HCT116 (cell line): Measurements from ENCODE around the gene PLA2G2A. TPM values are rescaled to one million over a fixed set of nuclear protein-coding genes. Genes with fewer than 3 reads are reported as not detected.

Experiments used
- ATAC-seq: fragments of 200-7000 bp; cut with Tn5 transposase; 2 replicates; pipeline ENCODE4 v1.9.1; 2020; ENCODE audit warnings: mild to moderate bottlenecking, moderate library complexity
- BruUV-seq: library from RNA; stranded (reverse); fragments of 400-500 nt; replicated peaks from 2 replicates; lab custom pipeline; 2021; lab: Mats Ljungman, UMichigan
- CTCF ChIA-PET: fragments of 300-600 bp; sonication (Branson Sonifier 250); formaldehyde crosslinking; loops from one replicate; lab custom pipeline; 2021; ENCODE audit warnings: antibody characterized with exemption; lab: Charles Lee
- POLR2A ChIA-PET: fragments of 300-600, 350-600 bp; sonication (Branson Sonifier 250); formaldehyde crosslinking; loops from one replicate; lab custom pipeline; 2021; ENCODE audit warnings: antibody characterized with exemption; lab: Charles Lee
- RAD21 ChIA-PET, 2 experiments: fragments of 300-600 bp; sonication (Branson Sonifier 250); formaldehyde crosslinking; loops; one replicate each; lab custom pipeline; 2023; ENCODE audit warnings: low total read pairs in 2 of 2; ENCODE audit not compliant: uncharacterized antibody in 2 of 2, unreplicated experiment in 2 of 2, low non-redundant PET in 1 of 2; lab: Charles Lee
- DNase-seq: peaks from one replicate; pipeline ENCODE4 v3.0.0-alpha.2; 2010; ENCODE audit warnings: low read depth, low spot score
- H2AFZ ChIP-seq: fragments of 200-600 bp; shearing (Covaris generic), sonication (generic); 2 replicates; pipeline ENCODE4 v1.6.1; 2017; ENCODE audit warnings: low read depth, mixed run types, mixed read lengths, antibody characterized with exemption, low read length; ENCODE audit not compliant: poor library complexity, severe bottlenecking
- H3K27ac ChIP-seq: 2 replicates; pipeline ENCODE4 v1.5.1; 2012; ENCODE audit warnings: low read depth, low read length
- H3K27me3 ChIP-seq: fragments of 200-600 bp; sonication (generic); 2 replicates; pipeline ENCODE4 v1.6.1; 2016; ENCODE audit warnings: mixed run types, low read length, mixed read lengths; ENCODE audit not compliant: insufficient read depth
- H3K36me3 ChIP-seq, 2 experiments: fragments of 200-500 bp in 1 of 2; fragments of 200-600 bp in 1 of 2; sonication (Bioruptor generic) in 1 of 2; sonication (generic) in 1 of 2; 2 replicates each; pipeline versions ENCODE4 v1.5.1 to v1.6.1; 2014 to 2016; ENCODE audit warnings: low read length in 2 of 2, inconsistent platforms in 1 of 2, mixed read lengths in 1 of 2, mixed run types in 1 of 2; ENCODE audit not compliant: insufficient read depth in 2 of 2, control insufficient read depth in 1 of 2
- H3K4me1 ChIP-seq, 2 experiments: fragments of 200-600 bp in 1 of 2; sonication (generic) in 1 of 2; 2 replicates each; pipeline versions ENCODE4 v1.5.1 to v1.6.1; 2012 to 2017; ENCODE audit warnings: low read length in 2 of 2, inconsistent platforms in 1 of 2, mild to moderate bottlenecking in 1 of 2, mixed read lengths in 1 of 2, mixed run types in 1 of 2, moderate library complexity in 1 of 2; ENCODE audit not compliant: insufficient read depth in 2 of 2, control insufficient read depth in 1 of 2
- H3K4me2 ChIP-seq: fragments of 200-600 bp; sonication (generic); 2 replicates; pipeline ENCODE4 v1.6.1; 2017; ENCODE audit warnings: mixed run types, low read length, mixed read lengths
- H3K4me3 ChIP-seq, 2 experiments: fragments of 200-600 bp in 1 of 2; sonication (generic) in 1 of 2; replicated peaks in 1 of 2; 2 replicates each; pipeline ENCODE4 v1.5.1; 2011 to 2016; ENCODE audit warnings: low read length in 2 of 2, control low read depth in 1 of 2, low read depth in 1 of 2, mild to moderate bottlenecking in 1 of 2, mixed read lengths in 1 of 2, mixed run types in 1 of 2
- H3K79me2 ChIP-seq: fragments of 200-600 bp; sonication (generic); 2 replicates; pipeline ENCODE4 v1.6.1; 2017; ENCODE audit warnings: mild to moderate bottlenecking, mixed run types, low read length, moderate library complexity, mixed read lengths; ENCODE audit not compliant: insufficient read depth
- H3K9ac ChIP-seq: fragments of 200-600 bp; sonication (generic); 2 replicates; pipeline ENCODE4 v1.6.1; 2016; ENCODE audit warnings: low read length, mixed read lengths
- H3K9me2 ChIP-seq: fragments of 200-600 bp; sonication (generic), shearing (Covaris generic); 2 replicates; pipeline ENCODE4 v1.6.1; 2017; ENCODE audit warnings: mixed run types, mild to moderate bottlenecking, moderate library complexity; ENCODE audit not compliant: insufficient read depth
- H3K9me3 ChIP-seq, 2 experiments: fragments of 200-500 bp in 1 of 2; fragments of 200-600 bp in 1 of 2; sonication (Bioruptor generic) in 1 of 2; sonication (generic) in 1 of 2; 2 replicates each; pipeline ENCODE4 v1.6.1; 2014 to 2017; ENCODE audit warnings: low read length in 2 of 2, mixed read lengths in 2 of 2, inconsistent platforms in 1 of 2, low read depth in 1 of 2, mild to moderate bottlenecking in 1 of 2, mixed run types in 1 of 2, moderate library complexity in 1 of 2; ENCODE audit not compliant: control insufficient read depth in 1 of 2, insufficient read depth in 1 of 2
- H4K20me1 ChIP-seq: fragments of 200-600 bp; sonication (generic), shearing (Covaris generic); 2 replicates; pipeline ENCODE4 v1.6.1; 2017; ENCODE audit warnings: mixed run types, mild to moderate bottlenecking, moderate library complexity; ENCODE audit not compliant: insufficient read depth
- ATF3 ChIP-seq: IDR thresholded peaks from 2 replicates; pipeline ENCODE4 v1.6.1; 2012
- CEBPB ChIP-seq: IDR thresholded peaks from 2 replicates; pipeline ENCODE4 v1.6.1; 2012; ENCODE audit warnings: low read depth
- EGR1 ChIP-seq: IDR thresholded peaks from 2 replicates; pipeline ENCODE4 v1.6.1; 2012; ENCODE audit warnings: low read depth
- ELF1 ChIP-seq: IDR thresholded peaks from 2 replicates; pipeline ENCODE4 v1.6.1; 2012; ENCODE audit warnings: low read depth, borderline replicate concordance
- EZH2 ChIP-seq: fragments of 200-600 bp; sonication (generic); IDR thresholded peaks from 2 replicates; pipeline ENCODE4 v1.6.1; 2017; ENCODE audit warnings: antibody characterized with exemption, mixed run types
- FOSL1 ChIP-seq: IDR thresholded peaks from 2 replicates; pipeline ENCODE4 v1.6.1; 2012; ENCODE audit warnings: low read depth
- JUND ChIP-seq: IDR thresholded peaks from 2 replicates; pipeline ENCODE4 v1.6.1; 2012
- MAX ChIP-seq: IDR thresholded peaks from 2 replicates; pipeline ENCODE4 v1.6.1; 2012
- POLR2A ChIP-seq: IDR thresholded peaks from 2 replicates; pipeline ENCODE4 v1.7.0; 2011; ENCODE audit warnings: borderline replicate concordance; ENCODE audit not compliant: insufficient read depth, insufficient read length; ENCODE audit errors: extremely low read depth
- POLR2AphosphoS5 ChIP-seq: IDR thresholded peaks from 2 replicates; pipeline ENCODE4 v1.6.1; 2011; ENCODE audit warnings: mild to moderate bottlenecking, low read depth, low read length, moderate library complexity
- REST ChIP-seq: IDR thresholded peaks from 2 replicates; pipeline ENCODE4 v1.6.1; 2012; ENCODE audit warnings: low read depth
- SIN3A ChIP-seq: IDR thresholded peaks from 2 replicates; pipeline ENCODE4 v1.6.1; 2012; ENCODE audit warnings: low read depth
- ZBTB33 ChIP-seq: IDR thresholded peaks from 2 replicates; pipeline ENCODE4 v1.6.1; 2011; ENCODE audit warnings: mild to moderate bottlenecking, low read length, moderate library complexity; ENCODE audit not compliant: insufficient replicate concordance; ENCODE audit errors: extremely low read depth
- ZFX ChIP-seq: fragments of 450-650 bp; IDR thresholded peaks from 2 replicates; pipeline ENCODE4 v1.6.1; 2017
- intact Hi-C: fragments of 100-400 bp; cut with micrococcal nuclease; formaldehyde crosslinking; loops from 2 replicates; pipeline ENCODE4 v1.10.0; 2022
- total RNA-seq: library from RNA; stranded (reverse); gene quantifications from one replicate; pipeline ENCODE4 v1.2.1, GENCODE V29; 2021; ENCODE audit not compliant: unreplicated experiment

The PLA2G2A gene
- total RNA-seq, 1 experiment from 2014 or later = not detected

GRCh38 chr1:20028726-20029125, 49.3 kb upstream of the PLA2G2A start:
- no peak overlapping the region for H3K4me2 ChIP-seq
- H3K9me3 ChIP-seq = no peaks in the 10 kb centered on the region
- ChIA-PET POLR2A (no interaction called here), CTCF (no interaction called here), RAD21 (no interaction called here)
- no peaks in the 10 kb centered on the region for H3K4me1 ChIP-seq
- H3K27me3 ChIP-seq = no peaks in the 10 kb centered on the region
- no peak overlapping the region for H3K9ac ChIP-seq
- no peaks in the 10 kb centered on the region for H3K9me2 ChIP-seq
- no peaks in the 10 kb centered on the region for H3K36me3 ChIP-seq
- no peaks in the 10 kb centered on the region for H3K79me2 ChIP-seq
- no peak overlapping the region for H3K4me3 ChIP-seq
- no TSS peak for BruUV-seq
- H4K20me1 ChIP-seq = no peaks in the 10 kb centered on the region
- intact Hi-C loops = no loop called here
- ATAC-seq (no peak), DNase-seq (no peak)
- H2AFZ ChIP-seq = no peak overlapping the region
- H3K27ac ChIP-seq = no peak overlapping the region
- TF ChIP-seq FOSL1 (no peak), POLR2A (no peak), REST (no peak), ATF3 (no peak), EZH2 (no peak), POLR2AphosphoS5 (no peak), ZBTB33 (no peak), ELF1 (no peak), JUND (no peak), CEBPB (no peak), ZFX (no peak), MAX (no peak), EGR1 (no peak), SIN3A (no peak)
